Hypothalamus (tissue), 51 donors: ENCODE data around the gene SLC16A7.
A peak's percentile ranks its signal among the peaks of the same experiment; 100 is the strongest.

Source experiments
- DNase-seq, 51 donors: peaks; one replicate each; lab custom pipeline; 2025; lab: John Stamatoyannopoulos, UW

Gene SLC16A7

DNA sequence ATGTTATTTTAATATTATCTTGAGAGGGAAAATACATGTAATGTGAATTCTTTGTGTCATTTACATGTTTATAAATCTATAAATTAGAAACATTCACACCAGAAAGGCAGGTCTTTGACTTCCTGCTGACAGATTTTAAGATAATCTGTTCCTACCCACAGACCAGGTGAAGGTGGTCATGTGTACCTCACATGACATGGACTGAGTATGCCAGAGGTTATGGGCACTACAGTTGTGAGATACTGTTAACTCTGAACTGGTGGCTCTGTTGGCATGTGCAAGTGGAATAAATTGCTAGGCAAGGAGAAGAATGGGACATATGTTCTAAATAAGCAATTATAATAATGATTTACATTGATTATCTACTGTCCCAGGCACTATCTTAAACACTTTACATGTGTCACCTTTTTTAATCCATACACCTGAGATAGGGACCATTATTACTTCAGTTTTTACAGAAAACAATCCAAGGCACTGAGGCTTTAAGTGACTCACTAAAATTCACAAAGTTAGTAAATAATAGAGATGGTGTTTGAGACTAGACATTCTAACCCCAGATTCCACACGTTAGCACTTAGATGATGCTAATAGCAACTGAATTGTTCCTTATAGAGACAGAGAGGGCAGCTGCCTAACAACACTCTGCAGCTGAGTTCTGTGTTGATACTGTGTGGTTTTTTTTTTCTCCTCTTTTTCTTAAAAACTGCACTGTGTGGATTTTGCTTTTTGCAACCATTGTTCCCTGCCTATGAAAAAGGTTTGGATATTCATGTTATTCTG, 23.8 kb downstream of the SLC16A7 start:
- DNase-seq = peak in 1 of 51 donors; percentile 23

DNA sequence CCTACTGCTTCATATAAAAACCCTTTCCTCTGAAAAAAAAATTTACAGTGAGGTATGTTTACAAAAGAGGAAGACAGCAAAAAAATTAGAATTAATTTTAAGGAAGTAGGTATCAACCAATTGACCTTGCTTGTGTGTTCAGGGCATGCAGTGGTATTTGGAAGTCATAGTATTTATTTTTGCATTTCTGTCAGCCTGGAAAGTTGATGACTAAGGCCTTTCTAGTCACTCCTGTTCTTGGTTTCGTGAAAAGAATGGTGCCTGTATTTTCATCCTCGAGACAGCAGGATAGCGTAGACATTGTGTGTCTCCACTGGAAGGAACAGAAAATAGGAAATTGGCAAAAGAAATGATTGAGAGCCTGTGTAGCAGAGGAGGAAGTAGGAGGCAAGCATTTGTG, 24.5 kb downstream of the SLC16A7 start:
- peak in 1 of 51 donors; percentile 14 for DNase-seq

DNA sequence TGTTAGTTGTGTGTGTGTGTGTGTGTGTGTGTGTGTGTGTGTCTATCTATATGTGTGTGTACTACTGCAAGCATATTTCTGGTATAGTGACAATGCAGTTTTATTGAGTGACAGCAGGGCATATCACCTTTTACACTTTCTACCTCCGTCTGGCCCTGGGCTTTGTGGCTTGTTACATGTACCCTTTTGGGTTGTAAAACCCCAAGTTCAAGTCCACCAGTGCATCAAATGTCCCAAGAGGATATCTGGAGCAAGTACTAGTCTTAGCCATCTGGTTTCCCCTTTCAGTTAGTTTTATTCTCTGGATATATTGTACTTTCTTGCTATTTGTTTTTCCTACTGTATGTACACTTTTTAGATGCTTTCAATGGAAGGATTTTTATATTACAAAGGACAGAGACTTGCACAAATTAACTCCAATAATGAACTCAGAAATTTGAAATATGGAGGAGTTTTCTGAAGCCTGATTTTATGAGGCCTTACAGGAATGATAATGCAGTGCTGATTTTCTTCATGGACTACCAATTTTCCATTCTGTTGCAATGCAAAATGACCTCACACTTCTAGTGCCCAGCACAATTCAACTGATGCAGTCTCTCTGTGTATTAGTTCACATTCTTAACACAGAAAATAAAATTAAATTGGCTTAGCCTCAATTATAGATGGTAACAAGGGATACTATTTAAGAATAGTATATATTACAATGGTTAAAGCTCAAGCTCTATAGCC, 29.1 kb downstream of the SLC16A7 start:
- no peak for DNase-seq

DNA sequence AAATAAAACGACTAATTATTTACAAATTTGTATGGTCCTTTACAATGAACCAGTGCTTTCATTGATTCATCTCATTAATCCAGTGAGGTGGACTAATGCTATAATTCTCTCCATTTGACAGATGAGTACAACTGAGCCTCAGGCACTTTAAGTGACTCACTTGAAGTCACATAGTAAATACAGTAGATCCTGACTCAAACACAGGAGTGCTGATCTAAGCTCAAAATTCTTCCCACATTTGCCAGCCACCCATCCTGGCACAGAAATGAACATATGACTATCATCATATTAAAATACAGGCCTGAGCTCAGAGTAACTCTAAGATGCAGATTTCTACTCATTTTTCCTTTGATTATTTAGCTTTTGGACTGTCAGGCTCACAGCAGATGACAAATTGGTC, 30.6 kb downstream of the SLC16A7 start:
- DNase-seq = no peak

DNA sequence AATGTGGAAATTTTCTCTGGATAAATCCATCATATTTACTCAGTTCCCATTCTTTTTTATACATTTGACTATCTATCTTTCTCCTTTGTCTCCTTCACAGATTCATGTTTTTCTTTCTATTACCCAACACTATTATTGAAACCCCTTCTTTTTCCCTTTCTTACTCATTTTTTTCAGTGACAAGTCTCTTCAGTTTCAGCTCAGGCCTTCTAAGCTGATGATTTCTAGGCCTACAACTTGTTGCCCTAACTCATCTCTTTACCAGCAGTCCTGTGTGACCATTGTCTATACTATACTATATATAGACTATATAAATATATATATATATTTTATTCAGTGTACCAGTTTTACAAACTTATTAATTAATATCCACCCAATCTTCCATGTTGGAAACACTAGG, 31.8 kb downstream of the SLC16A7 start:
- DNase-seq = no peak

DNA sequence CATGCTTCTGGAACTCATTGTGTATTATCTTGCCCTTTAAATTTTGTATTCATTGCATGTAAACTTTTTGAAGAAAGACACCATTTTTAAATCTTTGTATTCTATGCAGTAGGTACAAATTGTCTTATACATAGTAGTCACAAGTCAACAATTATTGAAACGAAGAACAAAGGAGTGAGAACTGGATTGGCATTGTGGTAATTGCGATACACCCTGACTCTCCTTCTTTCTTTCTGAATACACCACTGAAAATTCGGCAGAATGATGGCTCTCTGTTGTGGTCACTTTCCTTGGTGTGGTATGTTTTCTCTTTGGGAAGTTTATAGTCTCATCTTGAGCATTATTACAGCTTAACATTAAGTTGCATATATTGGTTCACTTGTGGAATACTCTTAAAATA, 34.1 kb downstream of the SLC16A7 start:
- no peak for DNase-seq

DNA sequence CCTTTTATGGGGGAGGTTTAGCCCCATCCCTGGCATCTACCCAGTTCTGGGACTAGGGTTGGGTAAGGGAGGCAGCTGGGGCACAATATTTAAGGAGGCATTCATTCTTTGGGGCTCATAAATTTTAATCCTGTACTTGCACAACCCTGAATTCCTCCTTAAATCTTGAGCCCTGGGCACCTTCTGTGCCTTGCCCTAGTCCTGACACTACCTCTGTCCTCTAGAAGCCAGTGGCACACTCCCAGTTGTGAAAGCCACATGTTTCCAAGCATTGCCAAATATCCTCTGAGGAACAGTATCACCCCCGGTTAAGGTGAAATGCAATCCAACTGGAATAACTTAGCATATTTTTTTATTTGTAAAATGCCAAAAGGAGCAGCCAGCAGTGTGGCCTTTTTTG, 36.6 kb downstream of the SLC16A7 start:
- no peak for DNase-seq

DNA sequence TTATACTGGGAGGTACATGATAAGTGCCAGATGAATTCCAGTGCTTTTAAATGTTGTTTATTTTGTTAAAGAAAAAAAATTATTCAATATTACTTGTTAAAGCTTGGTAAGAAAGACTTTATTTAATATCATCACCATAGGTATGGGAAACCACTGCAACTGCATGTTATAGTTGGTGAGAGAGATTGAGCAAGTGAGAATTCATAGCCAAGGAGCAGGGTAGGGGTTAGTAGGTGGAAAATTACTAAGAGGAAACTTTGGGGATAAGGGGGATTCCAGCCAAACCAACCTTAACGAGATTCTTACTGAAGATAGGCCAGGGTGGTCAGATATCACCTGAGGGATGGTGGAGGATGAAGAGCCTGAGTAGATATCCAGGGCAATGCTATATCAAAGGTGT, 38.4 kb downstream of the SLC16A7 start:
- DNase-seq = no peak

DNA sequence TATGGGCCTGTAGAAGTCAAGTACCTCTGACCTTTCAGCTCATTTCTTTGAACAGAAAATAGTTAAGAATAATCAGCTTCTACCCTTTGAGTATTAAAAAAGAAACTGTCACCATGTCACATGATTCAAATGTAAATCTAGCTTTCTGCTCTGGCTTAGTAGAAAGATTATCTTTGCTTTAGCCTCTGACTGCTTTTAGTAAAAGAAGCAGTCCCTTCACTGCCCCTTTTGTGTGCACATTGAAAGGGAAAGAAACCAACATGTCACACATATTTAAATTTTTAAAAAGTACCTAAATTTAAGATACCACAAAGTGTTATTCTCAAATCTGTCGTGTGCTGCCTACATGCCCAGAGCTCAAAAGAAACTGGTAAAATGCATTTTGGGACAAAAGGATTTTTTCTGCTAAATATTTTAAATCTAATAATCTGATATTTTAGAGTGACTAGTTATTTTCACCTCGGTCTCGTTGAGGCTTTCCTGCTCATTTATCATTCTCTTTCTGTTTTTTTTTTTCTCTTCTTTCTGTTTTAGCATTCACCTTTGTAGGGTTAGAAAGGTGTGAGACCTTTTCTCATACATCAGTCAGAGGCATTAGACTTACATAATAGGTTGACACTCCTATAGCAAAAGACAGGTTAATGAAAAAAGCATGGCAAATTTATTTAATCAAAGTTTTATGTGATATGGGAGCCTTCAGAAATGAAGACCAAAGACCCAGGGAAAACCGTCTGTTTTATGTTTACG, 41.3 kb downstream of the SLC16A7 start:
- DNase-seq = no peak

DNA sequence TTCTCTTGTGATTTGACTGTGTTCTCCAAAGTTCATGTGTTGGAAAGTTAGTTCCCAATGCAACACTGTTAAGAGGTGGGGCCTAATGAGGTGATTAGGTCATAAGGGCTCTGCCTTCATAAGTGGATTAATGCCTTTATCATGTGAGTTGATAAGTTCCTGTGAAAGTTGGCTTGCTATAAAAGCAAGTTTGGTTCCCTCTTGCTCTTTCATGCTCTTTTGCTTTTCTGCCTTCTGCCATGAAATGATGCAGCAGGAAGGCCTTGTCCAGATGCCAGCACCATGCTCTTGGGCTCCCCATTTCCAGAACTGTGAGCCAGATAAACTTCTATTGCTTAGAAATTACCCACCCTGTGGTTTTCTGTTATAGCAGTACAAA, 41.9 kb downstream of the SLC16A7 start:
- DNase-seq = no peak

DNA sequence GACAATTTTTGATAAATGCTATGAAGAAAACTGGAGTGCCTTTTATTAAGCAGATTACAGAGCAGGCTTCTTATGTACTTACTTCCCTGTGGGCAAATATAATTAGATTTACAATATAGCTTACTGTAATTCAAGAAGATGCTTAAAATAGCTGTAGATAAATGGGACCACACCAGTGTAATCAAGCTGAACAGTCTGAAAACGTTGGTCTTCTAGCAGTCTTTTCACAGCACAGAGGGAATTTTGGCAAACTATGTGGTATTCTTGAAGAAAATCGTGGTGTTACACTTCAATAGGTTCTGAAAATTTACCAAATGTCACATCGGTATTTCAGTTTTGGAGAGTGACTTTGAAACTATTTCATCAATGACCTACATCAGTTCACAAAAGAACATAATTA, 47.7 kb downstream of the SLC16A7 start:
- DNase-seq = no peak

DNA sequence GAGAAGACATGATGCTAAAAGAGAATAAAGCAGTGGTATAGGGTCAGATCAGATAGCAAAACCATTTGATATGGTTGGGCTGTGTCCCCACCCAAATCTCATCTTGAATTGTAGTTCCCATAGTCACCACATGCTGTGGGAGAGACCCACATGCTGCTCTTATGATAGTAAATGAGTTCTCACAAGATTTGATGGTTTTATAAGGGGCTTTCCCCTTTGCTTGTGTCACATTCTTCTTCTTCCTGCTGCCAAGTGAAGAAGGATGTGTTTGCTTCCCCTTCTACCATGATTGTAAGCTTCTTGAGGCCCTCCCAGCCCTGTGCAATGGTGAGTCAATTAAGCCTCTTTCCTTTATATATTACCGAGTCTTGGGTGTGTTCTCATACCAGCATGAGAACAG, 49.4 kb downstream of the SLC16A7 start:
- no peak for DNase-seq

DNA sequence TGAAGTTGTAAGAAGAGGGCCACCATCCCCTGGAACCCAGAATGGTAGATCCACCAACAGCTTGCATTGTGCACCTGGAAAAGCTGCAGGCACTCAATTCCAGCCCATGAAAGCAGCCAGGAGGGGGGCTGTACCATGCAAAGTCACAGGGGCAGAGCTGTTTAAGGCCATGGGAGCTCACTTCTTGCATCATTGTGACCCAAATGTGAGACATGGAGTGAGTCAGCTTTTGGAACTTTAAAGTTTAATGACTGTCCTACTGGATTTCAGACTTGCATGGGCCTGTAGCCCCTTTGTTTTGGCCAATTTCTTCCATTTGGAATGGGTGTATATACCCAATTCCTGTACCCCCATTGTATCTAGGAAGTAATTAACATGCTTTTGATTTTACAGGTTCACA, 50.8 kb downstream of the SLC16A7 start:
- no peak for DNase-seq

DNA sequence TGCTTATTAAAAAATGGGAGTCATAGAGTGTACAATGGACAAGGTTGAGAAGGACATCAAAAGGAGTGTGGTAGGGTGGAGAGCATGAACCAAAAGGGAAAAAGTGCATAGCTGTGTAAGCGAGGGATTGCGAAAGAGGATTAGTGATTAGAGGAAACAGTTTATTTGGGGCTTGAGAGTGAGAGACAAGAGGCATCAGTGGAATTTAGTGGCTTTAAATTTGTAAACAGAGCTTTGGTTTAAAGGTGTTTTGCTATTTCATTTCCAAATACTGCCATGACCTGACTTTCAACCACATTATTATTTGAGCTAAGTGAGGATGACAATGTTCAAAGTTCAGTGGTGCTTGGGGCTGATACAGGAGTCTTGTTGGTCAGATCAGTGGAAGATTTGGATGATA, 53.4 kb downstream of the SLC16A7 start:
- no peak for DNase-seq

DNA sequence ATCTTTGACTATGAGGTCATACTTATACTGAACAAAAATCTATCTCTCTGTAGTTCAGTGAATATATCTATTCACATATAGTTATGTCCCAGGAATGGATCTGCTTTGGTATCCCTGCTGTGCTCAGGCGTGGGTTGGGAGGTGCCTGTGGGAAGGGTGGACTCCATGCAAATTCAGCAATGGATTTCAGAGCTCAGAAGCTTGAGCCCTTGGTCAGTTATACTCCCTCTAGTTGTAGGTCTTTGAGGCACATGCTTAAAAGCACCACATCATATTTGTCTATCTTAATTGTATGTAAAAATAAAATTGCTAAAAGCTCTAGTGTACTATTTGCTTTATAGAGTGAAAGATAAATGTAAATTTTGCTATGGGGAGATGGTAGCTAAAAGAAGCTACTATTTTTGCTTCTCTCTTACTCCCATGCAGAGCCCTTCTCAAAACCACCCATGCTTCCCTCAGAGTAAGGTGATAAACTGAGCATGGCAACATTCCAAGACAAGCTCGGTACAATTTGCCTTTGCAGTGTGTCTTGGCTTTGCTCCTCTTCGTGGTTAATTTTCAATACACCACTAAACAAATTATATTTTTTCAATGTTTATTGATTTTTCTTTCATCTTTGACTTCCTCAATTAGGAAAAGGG, 54.9 kb downstream of the SLC16A7 start:
- no peak for DNase-seq

DNA sequence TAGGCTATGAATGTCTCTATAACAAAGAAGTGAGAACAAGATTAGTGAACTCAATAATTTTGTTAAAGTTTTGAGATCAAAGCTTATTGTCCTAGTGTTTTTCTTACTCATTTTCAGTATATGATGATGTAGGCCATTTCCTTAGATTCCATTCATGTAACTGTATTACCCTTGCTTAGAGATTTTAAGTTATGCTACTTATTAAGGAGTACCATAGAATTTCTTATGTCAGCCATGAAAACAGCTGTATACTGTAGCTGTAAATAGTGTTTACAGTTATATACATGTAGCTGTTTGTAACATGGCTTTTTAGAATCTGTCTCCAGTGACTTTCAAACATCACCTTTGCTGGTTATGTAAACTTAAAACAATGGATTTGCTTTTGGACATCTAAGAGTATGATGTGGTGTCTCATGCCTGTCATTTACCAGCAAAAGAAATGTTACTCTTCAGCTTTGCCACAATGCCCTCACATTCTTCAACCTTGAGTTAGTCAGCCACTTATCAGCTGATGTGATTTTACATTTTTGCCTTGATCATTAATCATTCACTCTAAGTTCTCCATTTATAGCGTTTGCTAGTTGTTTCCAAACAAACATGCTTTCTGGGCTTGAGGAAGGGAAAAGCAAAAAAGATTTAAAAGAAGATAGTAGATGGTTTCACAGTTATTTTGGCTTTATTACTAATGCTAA, 55.5 kb downstream of the SLC16A7 start:
- DNase-seq = no peak

DNA sequence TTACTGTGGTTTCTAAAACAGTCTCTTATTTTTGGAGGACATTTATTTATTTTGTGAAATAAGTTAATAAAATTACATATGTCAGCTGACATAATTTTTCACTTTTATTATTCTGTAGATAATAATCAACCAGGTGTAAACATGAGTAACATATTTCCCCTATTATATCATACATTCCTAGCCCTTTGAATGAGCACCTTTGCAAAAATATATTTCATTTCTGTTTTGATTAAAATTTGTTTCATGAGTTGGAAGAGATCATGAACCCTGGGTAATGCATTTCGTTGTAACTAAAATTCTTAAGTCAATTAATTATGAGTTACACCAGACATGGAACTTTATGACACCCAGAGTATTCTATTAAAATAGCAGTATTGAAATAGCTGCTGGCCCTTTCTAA, 56.3 kb downstream of the SLC16A7 start:
- no peak for DNase-seq

DNA sequence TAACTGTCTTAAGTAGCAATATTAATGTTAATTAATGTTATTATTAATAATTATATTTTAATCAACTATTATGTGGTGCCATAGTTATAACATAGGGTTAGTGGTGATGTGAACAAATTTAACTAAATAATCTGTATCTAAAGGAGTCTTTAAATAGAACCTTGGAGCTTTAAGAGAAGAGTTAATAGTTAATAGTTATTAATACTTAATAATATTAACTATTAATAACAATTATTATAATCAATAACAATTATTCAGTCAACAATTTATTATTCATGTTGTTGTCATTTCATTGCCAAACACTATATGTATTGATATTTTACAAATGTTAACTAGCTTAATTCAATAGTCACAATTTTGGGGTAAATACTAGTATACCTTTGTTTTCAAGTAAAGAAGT, 58.2 kb downstream of the SLC16A7 start:
- no peak for DNase-seq

DNA sequence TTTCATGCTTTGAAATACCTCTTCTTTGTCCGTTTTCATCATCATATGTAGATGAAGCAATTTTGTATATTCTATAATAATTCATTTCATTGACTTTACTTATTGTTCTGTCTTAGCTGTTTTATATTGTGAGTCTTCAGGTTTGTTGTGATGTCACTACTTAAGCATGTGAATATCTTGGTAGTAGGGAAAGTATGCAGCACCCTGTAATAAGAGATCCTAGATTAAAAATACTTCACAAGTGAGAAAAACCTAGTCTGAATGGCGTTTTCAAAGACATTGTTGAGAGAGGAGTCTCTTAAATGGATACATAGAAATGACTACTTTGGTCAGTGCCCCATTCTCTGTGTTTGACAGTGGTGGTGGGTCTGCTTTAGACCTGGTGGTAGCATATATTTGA, 61.4 kb downstream of the SLC16A7 start:
- DNase-seq = no peak

DNA sequence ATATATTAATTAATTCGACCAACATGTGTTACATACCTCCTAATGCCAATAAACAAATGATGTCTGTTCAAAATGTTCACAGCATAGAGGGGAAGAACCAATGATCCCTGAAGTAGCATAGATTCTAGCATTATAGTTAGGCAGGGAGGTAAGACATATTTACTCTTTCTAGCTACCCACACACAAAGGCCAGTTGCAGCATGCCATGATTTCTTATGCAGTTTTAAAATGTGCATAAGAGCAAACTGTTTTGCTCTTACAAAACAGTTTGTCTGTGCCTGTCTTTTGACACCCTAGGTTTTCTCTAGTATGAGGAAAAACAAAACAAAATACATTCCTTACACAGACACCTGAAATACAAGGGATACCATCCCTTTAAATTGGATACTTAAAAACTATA, 61.9 kb downstream of the SLC16A7 start:
- no peak for DNase-seq

DNA sequence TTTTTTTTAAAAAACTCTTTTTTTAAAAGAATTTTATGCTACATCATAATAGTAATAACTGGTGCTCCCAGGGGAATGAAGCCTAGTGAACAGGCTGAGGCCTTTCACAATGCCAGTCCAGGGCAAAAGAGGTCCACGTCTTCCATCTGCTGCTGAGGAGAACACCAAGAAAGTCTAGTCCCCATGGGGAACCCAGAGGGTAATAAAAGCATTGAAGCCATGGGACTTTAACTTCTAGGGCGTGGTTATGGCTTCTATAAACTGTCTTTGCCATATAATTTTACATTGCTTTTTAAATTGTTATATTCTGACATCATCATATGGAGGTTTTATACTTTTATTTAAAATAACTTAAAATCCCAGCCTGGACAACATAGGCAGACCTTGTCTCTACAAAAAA, 64.3 kb downstream of the SLC16A7 start:
- DNase-seq = no peak
